GDM1 (cell line): Measurements from ENCODE around the gene GALNT2.

Source experiments
- DNase-seq: peaks from one replicate; lab custom pipeline; 2025; lab: John Stamatoyannopoulos, UW

The GALNT2 gene

DNA sequence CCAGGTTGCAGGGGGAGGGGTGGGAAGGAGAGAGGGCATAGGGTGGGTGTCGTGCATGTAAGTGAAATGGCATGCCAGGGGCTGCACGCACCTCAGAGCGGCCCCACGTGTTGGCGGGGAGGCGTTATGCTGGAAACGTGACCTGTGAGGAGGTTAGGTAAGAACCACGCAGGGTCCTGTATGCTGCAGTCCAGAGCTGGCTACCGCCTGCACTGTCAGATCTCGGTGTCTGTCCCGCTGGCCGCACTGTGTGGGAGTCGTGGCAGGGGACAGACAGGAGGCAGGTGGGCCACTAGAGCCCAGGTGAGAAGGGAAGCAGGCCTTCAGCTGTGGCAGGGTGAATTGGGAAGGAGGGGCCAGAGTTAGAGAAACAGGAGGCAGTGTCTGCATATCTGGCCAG, 79.7 kb downstream of the GALNT2 start:
- no peak for DNase-seq

DNA sequence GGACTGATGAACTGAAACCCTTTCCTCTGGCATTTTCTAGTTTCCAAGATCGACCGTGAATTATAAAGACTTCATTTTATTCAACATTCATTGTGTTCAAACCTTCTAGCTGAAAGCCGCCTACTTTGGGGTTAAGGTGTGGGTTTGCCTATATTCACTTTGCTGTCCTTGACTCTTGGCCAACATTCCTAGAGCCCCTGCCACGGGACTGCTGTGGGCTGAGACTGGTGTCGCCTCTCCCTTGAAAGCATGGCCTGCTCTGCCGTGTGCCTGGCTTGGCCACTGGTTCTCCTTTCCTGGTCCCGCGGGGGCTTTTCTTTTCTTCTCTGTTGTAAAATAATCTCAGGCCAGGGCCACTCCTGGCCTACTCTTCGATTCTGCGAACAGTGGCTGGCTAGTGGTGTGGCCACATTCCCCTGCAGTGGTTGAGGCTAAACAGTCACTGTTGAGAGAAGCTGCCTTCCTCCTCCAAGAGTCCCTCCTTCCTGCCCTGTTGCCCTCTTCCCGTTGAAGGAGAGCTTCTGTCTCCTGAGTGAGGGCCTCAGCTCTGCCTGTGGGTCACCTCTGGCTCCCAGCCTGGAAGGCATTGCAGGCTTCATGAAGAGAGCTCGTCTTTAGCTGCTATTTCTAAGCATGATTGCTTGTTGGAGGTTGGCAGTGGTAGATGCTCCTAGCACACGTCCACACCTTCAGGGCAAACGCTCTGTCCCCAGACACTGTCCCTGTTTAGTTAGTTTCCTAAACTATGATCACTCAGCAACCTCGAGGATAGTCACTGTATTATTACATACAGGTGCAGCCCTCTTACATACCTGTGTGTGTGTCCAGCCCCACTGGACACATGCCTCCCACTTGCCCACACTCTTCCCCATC, 80.5 kb downstream of the GALNT2 start:
- DNase-seq, result no peak

DNA sequence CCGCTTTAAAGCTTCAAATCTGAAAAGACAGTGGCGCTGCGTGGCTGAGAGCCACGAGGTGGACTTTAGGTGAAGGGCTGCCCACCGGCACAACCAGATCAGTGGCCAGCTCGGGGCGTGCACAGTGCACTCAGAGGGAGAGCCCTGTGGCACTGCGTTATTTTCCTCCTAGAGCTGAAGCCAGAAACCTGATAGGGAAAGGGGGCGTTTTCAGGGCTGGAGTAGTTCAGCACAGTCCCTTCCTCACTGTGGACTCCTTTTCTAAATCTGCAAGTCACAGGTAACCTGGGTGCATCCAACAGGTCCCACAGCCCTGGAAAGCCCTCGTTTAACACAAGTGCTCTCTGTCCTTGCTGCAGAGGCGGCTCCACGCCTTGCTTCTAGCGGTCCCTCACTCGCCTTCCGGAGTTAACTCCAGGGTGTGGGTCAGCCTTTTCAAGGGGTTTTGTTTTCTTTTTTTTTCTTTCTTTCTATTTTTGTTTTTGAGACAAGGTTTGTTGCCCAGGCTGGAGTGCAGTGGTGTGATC, 81.2 kb downstream of the GALNT2 start:
- no peak for DNase-seq

DNA sequence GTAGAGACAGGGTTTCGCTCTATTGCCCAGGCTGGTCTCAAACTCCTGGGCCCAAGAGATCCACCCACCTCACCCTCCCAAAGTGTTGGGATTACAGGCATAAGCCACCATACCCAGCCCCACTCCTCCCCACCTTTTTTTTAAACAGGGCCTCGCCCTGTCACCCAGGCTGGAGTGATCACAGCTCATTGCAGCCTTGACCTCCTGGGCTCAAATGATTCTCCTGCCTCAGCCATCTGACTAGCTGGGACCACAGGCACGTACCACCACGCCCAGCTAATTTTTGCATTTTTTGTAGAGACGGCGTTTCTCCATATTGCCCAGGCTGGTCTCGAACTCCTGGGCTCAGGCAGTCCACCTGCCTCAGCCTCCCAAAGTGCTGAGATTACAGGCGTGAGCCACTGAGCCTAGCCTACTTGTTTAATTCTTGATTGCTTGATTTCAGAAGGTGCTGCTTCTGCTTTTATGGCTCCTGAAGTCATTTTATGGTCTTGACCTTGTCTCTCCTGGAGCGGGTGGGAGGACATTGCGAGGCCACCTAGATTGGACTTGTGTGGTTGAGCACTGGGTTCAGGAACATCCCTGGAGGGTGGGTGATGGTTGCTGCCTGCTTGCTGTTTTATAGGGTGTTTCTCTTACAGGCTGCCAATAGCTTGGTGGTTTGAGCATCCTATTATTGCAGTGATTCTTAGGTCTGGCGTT, 81.9 kb downstream of the GALNT2 start:
- DNase-seq, result no peak

DNA sequence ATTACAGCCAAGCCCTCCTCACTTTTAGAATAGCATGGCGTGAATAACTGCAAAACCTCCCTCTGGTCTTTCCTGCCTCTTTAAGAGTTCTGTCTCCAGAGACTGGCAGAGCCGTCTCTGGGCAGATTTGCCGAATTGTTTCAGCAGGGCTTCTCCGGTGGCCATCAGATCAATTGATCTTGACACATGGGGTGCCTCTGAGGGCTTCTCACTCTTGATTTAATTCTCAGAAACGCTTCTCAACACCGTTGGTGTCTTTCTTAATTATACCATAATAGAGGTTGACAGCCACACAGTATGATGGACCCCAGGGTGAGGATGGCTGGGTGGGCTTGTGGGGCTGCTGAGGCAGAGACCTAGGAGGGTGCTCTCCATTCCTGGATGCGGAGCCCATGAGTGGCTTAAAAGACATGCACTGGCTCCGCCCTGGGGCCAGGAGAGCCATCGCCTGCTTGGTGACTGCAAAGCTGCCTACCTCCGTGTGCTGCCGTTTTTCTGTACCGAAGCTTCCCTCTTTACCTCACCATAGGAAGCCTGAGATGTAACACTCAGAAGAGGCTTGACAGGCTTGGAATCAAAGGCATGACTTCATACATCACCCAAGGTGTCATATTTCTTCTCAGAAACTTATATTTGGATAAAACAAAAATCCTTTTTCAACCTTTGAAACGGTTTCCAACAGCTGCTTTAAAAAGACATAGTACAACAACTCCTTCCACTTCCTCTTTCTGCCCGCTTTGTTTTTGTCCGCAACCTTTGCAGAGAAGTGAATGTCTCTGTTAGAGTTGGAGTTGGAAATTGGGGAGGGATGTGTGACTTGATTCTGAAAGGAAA, 82.9 kb downstream of the GALNT2 start:
- DNase-seq, result peak; percentile 70

DNA sequence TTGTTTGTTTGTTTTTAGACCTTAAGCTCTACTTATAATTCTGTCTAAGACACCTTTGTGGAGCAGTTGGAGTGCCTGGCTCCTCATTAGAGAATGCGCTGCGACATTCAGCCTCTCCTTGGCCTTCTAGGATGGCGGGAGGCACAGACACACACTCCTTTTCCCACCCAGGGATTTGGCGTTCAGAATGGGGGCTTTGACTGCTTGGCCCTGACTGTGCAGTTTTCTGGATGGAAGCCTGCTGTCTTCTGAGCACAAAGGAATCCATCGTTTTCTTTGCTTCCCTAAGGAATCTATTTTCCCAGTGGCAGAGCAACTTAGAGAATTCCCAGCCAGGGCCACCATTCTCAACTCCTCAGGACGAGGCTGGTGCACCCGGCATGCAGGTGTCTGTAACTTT, 83.6 kb downstream of the GALNT2 start:
- DNase-seq, result no peak

DNA sequence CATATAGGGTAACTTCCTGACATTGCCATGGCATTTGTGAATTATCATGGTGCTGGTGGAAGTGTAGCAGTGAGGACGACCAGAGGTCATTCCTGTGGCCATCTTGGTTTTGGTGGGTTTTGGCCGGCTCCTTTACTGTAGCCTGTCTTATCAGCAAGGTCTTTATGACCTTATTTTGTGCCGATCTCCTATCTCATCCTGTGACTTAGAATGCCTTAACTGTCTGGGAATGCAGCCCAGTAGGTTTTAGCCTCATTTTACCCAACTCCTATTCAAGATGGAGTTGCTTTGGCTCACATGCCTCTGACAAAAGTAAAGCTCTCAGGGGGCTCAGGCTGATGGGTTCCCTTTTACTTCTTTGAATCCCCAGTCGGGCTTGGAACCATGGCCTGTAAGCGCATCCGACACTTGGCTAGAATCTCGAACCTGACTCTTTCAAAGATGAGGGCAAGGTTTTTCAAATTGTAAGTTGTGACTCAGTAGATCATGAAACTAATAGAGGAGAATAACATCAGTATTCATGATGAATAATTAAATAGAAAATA, 85.0 kb downstream of the GALNT2 start:
- no peak for DNase-seq

DNA sequence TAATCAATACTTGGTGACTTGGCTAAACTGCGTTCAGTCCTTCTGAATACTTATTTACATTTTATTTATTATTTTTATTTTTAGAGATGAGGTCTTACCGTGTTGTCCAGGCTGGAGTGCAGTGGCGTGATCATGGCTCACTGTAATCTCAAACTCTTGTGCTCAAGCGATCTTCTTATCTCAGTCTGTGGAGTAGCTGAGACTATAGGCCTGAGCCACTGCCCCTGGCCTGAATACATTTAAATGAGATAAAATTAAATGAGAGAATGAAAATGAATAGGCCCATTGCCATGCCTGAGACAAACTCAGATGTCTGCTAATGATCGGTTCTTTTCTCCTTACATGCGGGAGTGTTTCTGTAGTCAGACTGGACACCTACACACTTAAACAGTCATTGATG, 86.0 kb downstream of the GALNT2 start:
- no peak for DNase-seq

DNA sequence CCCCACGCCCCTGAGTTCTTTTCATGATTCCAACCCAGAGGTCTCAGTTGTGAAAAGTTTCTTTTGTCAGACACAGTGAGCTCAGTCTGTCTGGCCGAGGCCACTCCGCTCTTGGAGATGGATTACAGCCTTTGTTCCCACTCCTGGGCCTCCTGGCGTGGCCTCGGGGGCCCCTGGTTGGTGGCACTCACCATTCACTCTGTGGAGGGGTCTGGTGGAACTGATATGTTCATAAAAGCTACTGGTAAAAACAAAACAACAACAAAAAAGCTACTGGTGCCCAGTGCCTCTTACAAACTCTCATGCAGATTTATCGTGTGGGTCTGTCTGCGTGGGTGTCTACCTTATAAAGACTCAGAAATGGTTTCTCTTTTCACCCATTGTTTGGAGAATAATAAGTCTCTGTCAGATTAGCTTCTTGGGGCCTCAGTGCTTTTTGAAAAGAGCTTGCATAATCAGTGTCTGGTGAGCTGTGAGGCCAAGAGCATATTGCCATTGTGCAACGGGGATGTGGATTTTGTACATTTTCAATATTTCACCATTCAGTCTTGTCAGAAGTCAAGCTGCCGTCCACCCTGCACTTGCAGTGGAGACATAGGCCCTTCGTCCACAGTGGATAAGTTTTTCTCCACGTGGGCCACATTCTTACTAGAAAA, 86.7 kb downstream of the GALNT2 start:
- no peak for DNase-seq

DNA sequence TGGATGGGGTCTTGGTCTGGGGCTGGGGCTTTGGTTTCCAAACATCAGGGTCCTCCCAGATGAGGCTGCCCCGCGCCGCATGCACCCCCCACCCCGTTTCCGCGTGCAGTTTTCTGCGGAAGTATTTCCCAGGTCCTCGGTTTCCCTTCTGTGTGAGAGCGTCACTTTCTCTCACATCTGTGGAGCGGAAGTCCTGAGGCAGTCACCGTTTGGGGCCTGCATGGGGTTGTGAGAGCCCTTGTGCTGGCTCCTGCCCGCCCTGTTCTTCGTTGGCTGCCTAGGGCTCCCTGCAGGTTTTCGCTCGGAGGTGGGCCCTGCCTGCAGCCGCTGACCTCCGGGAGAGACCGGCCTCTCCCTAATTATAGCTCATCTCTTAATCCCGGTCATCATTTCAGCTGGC, 88.0 kb downstream of the GALNT2 start:
- no peak for DNase-seq

DNA sequence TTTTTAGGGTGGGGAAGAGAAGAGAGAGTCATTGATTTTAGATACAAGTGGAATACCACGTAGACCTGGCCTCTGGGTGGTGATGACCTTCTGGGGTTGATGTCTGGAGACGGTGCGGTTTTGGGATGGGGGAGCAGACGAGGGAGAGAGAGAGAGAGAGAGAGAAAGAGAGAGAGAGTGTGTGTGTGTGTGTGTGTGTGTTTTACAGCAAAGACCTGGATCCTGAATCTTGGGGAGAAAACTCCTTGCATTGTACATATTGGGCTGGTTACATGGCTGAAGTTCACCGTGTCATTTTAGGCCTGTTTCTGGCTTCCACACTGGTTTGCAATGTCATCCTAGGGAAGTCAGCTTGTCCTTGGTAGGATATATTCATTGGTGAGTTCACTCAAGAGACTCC, 89.0 kb downstream of the GALNT2 start:
- no peak for DNase-seq

DNA sequence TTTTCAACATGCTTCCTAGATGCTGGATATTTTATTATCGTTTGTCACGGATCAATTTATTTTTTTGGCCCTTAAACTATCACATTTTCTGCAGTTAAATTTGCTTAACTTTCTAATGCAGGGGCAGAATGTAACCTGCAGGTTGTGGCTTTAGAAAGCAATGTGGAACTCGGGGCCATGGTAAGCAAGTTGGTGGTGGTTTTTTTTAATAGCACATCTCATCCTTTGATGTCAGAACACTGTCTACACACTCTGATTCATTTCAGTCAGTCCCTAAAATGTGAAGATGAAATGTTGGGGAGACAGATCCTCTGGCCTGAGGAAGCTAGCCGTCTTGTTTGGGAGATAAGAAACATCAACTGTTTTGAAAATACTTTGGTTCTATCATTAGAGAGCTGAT, 89.5 kb downstream of the GALNT2 start:
- DNase-seq, result no peak

DNA sequence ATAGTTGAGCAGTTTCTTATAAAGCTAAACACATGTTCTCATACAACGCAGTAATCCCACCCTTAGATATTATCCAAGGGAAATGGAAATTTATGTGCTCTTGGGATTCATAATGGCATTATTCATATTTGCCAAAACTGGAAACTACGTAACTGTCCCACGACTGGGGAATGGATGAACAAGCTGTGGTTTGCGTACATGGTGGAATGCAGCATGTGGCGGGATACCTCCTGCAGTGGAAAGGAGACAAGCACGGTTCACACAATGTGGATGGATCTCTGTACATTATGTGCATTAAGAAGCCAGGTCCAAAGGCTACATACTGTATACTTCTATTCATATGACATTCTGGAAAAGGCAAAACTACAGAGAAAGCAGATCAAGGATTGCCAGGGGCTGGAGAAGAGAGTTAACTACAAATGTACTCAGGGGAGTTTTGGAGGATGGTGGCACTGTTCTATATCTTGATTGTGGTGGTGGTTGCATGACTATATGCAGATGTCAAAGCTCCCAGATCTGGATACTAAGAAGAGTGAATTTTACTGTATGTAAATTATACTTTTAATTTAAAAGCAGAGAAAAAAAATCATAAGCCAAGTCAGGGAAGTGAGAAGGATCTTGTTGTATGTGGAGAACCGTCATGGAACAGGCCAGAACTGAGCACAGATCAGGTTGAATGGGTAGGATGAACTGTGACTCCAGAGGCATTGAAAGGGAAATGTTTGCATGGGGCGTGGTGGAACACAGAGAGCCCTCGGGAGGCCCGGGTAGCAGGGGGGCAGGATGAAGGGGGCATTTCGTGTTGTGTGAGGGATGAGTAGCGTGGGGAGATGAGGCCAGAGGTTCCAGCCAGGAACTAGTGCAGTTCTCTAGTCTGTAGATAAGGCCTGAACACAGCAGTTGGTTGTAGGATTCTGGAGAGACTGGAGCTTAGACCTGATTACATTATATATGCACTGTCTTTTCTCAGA, 90.7 kb downstream of the GALNT2 start:
- DNase-seq, result peak; percentile 26

DNA sequence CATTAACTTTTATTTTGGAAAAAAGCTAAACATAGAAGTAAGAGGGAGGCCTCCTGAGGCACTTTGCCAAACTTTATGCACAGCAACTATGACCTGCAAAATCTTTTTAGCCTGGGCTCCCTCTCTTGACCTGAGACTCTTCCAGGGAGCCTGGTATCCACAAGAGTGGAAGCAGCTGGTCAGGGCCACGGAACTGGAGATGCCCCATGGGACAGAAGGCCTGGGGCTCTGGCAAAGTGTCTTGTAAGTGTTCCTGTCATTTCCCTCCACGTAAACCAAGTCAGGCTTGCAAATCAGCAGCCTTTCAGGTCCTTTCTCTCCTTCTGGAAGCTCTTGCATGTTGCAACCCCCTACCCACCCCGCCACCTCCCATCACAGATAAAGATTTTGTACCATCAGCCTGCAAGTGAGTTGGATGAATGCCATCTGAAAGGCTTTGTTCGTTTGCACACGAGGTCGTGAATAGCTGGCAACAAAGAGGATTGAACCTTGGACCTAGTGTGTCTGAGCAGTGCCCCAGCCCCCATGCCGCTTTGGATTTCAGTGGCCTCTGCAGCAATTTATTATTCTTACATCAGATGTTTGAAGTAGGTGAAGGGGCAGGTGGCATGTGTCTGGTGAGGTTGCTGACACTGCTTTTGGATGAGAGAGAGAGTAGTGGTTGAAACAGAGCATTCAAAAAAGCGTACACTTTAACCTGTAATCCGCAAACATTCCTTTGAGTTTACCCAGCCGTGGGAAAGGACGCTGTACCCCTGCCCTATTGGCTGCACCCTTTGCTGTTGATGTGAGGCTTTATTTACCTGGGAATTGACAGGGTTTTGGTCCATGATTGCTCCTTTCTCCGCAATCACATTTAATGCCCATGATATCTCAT, 91.6 kb downstream of the GALNT2 start:
- DNase-seq, result no peak

DNA sequence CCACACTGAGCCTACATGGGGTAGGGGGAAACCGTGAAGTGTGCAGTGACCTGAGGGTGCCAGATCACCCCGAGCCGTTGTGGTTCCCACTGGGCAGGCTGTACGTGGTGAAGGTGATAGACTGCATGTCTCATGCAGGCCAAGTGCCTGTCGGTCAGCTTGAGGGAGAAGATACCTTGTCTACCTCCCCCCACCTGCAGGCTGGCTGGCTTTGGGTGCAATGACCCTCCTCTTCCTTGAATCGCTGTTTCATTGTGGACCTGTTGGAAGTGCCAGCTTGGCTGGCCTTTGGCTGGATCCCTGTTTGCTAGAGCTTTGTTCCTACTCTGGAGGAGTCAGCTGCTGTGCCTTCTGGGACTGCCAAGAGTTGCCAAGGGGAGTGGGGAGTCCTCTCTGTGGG, 92.5 kb downstream of the GALNT2 start:
- DNase-seq, result no peak

DNA sequence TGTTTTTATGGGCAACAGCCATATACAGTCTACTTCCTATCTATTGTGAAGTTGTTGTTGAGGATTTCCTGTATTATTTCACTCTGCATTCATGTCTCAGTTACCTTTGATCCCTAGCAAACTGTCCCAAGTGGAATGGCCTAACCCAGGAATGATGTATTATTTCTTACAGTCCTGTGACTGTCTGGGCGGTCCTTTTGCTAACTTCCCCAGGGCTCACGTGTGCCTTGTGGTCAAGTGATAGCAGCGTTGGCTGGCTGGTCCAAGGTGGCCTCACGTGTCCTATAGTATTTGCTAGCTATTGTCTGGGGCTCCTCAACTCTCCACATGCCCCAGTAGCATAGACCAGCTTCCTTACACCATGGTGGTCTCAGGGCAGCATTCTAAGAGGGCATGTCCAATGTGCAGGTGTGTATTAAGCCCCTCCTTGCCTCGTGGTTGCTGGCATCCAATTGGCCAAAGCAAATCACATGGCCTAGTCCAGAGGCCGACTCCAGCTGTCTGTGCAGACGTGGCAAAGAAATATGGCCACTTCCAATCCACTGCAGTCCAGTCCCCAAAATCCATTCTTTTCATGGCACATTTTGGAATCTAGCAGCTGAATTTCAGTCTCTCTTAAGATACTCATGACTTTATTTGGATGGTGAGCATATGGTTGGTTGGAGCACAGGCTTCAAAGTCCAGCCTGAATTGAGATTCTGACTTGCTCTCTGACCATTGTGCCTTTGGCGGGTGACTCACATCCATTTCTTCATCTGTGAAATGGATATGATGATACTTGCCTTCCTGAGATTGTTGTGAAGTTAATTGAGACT, 94.1 kb downstream of the GALNT2 start:
- no peak for DNase-seq

DNA sequence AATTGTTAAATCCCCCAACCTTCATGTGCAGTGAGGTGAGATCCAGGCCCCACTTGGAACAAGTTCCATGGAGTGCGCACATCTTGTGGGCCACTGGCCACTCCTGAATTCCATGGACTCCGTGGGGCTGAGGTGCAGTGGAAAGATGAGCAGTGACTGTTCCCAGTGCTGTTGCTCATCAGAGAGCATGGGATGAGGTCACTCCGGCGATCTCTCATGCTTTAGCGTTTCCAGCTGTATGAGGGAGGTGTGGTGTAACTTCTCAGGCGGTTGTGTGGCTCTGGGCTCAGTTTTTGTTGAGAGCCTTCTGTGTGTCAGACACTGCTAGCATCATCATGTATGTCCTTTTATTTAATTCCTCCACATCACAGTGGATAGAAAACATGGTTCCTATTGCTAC, 96.2 kb downstream of the GALNT2 start:
- no peak for DNase-seq

DNA sequence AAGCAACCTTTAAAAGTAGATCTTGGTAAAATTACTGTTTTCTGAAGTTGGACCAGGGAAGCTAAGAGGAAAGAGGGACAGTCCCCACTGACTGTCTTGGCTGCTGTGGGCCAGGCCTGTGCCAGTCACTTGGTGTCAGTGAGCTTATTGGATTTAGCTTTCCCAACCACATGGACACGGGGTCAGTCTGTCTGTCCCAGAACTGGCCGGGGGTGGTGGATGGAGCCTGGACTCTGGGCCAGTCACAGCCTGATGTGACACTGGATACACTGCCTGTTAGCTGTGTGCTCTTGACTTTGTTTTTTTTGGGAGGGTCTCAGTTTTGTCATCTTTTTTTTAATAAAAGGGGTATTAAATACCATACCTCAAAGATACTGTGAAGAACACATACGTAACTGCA, 96.7 kb downstream of the GALNT2 start:
- no peak for DNase-seq

DNA sequence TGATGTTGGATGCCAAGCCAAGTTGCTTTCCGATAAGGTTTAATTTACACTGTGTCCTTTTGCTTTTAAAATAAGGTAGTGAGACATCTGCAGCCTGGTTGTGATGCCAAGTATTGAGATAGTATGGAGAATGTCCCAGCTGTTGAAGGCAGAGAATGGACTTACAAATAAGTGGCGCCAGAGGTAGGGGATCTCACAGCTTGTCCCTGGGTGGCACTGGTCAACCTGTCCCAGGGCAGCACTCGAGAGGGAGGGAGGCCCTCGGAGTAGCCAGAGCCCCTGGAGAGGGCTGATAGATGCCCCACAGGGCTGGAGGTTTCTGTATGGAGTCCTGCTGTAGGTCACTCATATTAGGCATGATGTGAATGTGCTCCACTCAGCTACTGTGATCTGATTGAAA, 98.5 kb downstream of the GALNT2 start:
- no peak for DNase-seq
